Uterus (tissue), 2 donors: Measurements from ENCODE around the gene KYNU.

ENCODE experiments used
- POLR2A ChIP-seq, 2 donors: fragments of 450-650 bp; IDR thresholded peaks; one replicate each; pipeline ENCODE4 v1.6.1; 2016; ENCODE audit warnings: antibody characterized with exemption in 2 of 2, mild to moderate bottlenecking in 1 of 2, moderate library complexity in 1 of 2
- TF ChIP-seq, protein P1 (sequence below), 4 experiments: fragments of 200-600 bp in 2 of 4; fragments of 450-650 bp in 2 of 4; sonication (generic) in 2 of 4; IDR thresholded peaks; one replicate each; pipeline ENCODE4 v1.5.1; 2016 to 2019; ENCODE audit warnings: antibody characterized with exemption in 4 of 4, mild to moderate bottlenecking in 2 of 4, moderate library complexity in 1 of 4

DNA sequence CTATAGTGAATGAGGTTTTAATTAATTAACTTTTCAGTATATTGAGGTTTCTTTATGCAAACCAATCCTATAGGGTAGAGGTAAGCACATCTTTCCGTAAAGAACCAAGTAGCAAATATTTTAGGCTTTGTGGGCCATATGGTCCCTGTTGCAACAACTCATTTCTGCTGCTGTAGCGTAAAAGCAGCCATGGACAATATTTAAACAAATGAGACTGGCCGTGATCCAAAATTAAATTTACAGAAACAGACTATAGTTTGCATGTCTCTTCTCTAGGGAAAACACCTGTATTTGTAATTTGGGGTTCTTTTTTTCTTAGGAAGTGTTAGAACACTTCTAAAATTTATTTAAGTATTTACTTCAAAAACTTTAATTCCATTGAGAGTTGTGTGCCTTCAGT, 104.3 kb downstream of the KYNU start:
- TF ChIP-seq, protein P1, sequence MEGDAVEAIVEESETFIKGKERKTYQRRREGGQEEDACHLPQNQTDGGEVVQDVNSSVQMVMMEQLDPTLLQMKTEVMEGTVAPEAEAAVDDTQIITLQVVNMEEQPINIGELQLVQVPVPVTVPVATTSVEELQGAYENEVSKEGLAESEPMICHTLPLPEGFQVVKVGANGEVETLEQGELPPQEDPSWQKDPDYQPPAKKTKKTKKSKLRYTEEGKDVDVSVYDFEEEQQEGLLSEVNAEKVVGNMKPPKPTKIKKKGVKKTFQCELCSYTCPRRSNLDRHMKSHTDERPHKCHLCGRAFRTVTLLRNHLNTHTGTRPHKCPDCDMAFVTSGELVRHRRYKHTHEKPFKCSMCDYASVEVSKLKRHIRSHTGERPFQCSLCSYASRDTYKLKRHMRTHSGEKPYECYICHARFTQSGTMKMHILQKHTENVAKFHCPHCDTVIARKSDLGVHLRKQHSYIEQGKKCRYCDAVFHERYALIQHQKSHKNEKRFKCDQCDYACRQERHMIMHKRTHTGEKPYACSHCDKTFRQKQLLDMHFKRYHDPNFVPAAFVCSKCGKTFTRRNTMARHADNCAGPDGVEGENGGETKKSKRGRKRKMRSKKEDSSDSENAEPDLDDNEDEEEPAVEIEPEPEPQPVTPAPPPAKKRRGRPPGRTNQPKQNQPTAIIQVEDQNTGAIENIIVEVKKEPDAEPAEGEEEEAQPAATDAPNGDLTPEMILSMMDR (IDR thresholded peaks at IDR 0.05) = no peak
- no peak for TF ChIP-seq POLR2A (IDR thresholded peaks at IDR 0.05)
